Central memory CD4-positive, alpha-beta T cell (primary cell): ENCODE data around the gene PTPN13.

Source experiments
- DNase-seq: peaks from one replicate; pipeline ENCODE4 v3.0.0; 2022

Gene PTPN13

DNA sequence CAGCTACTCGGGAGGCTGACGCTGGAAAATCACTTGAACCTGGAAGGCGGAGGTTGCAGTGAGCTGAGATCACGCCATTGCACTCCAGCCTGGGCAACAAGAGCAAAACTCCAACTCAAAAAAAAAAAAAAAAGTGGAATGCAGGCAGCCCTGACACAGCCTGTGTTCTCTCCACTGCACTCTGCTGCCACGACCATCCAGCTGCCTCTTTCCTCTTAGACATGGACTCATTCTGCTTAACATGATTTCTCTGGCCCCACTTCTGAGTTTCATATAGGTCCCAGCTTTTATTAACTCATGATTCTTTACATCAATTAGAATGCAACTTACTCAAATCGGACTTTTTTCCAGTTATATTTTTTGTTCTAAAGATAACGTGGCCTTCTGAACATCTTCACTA lies 225.4 kb downstream of the PTPN13 start:
- no peak for DNase-seq

DNA sequence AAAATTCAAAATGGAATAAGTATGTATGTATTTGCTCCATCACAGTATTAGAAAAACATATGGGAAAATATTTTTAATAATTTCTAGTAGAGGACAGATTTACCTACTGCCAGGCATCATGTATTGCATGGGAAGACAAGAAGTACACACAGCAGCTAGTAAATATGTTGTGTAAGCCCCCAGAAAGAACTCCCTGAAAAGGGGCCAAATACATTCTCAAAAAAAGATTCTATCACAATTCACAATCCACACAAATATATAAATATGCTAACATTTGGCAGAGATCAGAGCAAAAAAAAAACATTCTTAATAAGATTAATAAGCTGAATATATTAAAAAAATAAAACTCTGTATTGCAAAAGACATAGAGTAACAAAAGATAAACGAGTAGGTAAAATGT lies 227.0 kb downstream of the PTPN13 start:
- no peak for DNase-seq

DNA sequence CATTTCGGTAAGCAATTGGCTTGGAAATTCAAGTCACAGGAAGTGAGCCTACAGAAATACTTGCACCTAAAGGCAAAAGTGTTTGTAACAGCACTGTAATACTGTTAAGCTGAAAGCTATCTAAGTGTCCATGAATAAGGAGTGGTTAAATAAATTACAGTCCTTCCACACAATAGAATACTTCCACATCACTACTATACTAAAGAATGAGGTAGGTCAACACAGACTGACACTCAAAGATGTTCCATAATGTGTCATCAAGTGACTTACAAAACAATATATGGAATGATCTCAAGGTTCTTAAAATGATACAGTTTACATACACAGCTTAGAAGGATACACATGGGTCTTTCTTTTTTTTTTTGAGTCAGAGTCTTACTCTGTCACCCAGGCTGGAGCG lies 228.0 kb downstream of the PTPN13 start:
- no peak for DNase-seq

DNA sequence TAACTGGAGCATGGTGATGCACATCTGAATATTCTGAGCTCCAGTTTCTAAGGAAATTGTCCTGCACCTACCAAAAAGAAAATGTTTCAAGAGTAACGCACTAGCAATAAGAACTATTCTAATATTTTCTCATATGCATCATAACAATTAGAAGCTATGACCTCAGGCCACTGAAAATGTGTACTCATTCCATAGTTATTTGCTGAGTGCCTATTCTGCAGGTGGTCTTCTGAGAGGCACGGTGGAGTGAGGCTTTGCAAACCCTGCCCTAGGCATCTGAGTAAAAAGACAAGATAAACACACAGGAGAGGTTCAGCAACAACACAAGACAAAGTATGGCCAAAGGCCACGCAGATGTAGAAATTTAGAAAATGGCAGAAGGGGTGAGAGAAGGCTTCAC lies 231.4 kb downstream of the PTPN13 start:
- DNase-seq: no peak

DNA sequence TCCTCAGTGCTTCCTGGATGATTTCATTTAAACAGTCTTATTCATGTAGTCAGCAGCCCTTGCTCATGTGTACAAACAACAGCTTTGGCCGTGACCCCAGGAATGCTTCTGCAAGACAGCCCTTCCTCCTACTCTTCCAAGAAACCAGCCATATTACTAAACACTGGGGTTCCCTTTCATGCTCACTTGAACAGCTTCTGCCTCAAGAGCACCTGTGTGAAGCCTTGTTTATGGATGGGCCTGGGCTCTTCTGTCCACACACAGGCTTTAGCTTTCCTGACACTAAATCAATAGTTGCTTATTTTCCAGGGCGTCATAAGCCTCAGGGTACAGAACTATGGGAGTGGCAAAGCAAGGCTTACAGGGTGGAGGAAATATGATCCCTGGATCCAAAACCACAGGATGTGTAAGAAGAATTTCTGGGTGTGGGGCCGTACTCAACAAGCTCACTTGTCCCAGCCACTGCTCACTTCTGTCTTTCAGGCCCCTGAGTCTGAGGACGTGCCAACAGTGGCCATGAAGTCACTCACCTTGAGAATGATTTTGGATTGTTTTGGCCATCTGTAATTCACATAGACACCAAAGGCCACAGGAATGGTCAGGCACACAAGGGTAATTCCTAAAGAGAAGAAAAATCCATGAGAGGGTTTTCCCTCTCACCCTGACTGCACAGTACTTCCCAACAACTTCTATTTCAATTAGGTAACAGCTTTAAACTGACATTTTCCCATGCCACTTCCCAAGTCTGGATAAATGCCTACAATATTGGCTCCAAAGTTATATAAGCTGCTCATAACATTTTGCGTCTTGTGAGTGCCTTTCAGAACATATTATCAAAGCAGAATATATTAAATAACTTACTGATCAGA lies 237.4 kb downstream of the PTPN13 start:
- no peak for DNase-seq

DNA sequence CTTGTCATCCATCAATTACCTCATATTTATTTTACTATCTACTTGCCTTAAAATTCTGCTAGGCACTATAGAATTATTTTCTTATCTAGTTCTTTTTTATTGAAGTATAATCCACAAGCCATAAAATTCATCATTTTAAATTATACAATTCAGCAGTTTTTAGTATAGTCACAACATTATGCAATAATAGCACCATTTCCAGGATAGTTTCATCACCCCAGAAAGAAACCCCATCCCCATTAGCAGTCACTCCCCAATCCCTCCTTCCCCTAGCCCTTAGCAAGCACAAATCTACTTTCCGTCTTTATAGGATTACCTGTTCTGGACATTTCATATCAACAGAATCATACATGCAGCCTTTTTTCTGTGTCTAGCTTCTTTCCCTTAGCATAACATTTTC lies 239.5 kb downstream of the PTPN13 start:
- DNase-seq: no peak

DNA sequence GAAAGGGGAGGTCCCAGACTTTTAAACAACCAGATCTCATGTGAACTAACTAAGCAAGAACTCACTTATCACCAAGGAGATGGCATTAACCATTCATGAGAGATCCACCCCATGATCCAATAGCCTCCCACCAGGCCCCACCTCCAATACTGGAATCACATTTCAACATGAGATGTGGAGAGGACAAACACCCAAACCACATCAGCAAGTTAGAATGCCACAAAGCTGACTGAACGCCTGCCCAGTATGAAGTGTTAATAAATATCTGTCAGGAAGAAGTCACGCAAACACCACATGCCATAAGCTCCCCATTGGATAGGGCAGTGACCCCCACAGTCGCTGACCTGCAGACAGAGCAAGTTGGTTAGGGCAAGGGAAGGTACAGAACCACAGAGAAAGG lies 240.8 kb downstream of the PTPN13 start:
- no peak for DNase-seq

DNA sequence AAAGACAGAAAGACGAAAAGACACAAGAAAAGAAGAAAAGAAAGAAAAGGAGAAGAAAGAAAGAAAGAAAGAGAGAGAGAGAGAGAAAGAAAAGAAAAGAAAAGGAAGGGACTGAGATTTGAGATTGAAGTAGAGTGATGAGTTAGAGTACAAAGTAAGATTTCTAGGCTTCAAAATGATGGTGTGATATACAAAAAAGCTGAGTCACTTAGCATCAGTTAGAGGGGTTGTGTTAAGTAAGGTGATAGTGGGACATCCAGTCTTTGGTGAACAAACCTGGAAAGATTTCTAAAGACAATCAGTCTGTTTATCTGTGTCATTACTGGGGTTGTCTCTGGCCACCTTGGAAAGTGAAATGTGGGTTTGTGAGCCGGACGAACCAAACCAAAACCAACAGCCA lies 241.6 kb downstream of the PTPN13 start:
- no peak for DNase-seq

DNA sequence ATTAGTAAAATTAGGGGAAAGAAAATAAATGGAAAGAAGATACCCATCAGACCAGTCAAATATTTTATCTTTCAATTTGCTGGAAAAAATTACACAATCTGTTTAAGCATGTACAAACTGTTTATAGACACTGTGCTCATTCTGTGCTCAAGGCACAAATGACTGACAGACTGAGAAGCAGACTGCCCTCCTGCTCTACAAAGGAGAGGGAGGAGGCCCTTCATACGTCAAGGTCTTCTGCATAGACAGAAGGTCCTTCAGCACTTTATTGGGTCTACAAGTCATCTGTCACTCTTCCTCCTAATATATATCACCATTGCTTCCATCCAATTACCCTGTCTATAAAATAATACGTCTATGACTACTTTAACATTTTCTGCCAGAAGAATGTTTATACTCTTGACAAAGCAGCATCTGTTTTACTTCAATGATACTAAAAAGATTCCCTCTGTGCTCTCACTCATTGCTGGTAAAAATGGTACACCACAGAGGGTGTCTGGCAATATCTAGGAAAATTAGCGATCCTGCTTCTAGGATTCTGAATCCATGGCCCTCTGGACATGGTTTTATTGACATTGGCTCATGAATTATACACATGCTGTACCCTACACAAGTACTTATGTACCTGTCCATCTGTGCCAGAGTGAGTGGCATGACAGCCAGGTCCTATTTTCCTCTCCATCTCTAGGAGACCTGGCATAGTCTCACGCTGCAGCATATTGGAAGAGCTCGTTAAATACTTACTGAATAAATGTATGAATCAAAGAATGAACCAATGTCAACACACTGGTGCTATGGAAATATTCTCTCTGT lies 243.8 kb downstream of the PTPN13 start:
- DNase-seq: no peak

DNA sequence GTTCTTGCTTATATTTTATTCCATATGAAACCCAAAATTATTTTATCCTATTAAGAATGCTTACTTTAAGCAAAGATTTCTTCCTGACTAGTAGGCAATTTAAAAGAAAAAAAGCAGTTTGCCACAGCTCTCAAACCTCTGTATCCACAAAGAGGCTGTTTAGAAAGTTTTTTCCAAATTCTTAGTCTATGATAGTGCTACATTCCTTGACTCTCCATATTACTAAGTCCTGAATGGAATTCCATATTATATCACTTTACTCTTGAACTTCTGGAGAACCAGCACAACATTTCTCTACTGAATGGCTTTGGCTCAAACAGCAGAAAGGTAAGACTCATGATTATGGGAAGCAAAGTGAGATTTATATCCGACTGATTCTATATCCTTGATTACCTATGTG lies 246.7 kb downstream of the PTPN13 start:
- DNase-seq: no peak

DNA sequence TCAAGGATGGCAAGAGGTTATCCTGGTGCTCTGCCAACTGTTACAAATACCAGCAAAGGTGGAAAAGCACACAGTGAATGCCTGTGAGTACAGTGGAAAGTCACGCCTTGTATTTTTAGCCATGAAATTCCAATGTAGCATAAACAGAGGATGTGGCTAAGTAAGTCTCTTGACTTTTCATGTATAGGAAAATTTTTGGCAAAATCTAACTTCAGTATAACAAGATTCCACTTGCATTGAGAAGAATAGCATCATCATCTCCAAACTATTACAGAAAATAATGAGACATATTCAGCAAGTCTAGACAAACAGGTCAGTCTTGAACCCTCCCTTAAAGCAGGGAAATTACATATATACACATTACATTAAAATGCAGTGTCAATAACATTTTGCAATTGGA lies 247.2 kb downstream of the PTPN13 start:
- DNase-seq: no peak

DNA sequence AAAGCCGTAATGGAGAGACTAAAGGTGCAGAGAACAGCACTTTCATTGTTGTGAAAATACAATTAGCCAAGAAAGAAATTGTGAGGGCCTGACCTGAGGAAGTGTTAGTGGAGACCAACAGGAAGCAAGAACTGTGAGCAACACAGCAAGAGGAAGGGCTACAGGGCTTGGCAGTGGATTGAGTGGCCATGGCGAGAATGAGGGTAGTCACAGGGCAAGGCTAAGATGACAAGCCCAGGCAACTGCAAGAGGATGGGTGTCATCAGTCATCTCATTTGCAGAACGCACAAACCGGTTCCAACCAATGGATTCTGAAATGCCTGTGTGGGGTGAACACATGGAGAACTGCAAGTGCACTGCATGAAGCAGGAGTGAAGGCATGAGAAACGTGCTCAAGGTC lies 251.5 kb downstream of the PTPN13 start:
- no peak for DNase-seq

DNA sequence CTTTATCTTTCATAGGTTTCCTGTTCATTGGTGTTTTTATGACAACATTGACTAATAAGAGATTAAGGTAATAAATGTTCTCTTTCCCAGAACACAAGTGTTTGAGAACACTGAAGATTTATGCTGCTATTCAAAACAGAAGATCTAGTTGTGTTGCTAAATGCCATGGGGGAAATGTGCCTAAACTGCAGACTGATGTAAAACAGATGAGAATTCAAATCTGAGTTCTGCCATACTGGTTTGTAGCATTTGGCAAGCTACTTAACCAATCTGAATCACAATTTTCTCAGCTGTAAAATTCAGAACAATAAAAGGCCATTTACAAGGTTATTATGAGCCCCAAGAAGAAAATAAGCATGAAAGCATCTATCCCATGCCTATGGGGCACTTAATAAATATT lies 252.8 kb downstream of the PTPN13 start:
- no peak for DNase-seq

DNA sequence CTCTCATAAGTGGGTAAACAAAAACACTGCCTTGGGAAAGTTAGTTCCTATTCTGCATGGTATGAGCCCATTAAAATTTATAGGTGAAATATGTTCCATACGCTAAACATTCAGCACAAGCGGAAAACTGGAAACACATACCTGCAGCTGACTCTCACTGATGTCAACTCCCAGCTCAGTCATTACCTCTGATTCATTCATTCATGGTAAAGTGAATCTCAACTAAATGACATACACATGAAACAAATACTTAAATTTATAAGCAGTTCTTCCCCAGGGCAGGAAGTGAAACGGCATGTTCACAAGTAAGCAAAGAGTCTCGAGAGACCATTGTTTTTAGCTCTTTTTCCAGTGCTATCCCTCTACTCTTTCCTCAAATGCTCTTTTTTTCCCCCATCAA lies 253.5 kb downstream of the PTPN13 start:
- DNase-seq: no peak

DNA sequence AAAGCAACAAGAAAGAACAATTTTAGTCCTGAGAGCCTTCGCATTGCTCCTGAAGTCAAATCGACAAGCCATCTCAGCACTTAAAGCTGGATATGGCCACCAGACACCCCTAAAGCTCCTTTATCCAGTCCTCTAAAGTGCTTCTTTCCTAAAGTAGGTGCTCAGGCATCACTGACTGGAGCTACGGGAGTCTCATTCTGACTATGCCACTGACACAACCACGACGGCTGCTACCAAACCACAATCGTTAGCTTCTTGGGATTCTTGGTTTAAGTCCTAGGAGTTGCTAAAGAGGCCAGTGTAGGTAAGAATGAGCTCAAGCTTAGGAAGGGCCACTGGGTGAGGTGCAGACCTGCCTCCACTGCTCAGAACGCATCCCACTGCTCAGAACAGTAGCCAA lies 254.0 kb downstream of the PTPN13 start:
- no peak for DNase-seq

DNA sequence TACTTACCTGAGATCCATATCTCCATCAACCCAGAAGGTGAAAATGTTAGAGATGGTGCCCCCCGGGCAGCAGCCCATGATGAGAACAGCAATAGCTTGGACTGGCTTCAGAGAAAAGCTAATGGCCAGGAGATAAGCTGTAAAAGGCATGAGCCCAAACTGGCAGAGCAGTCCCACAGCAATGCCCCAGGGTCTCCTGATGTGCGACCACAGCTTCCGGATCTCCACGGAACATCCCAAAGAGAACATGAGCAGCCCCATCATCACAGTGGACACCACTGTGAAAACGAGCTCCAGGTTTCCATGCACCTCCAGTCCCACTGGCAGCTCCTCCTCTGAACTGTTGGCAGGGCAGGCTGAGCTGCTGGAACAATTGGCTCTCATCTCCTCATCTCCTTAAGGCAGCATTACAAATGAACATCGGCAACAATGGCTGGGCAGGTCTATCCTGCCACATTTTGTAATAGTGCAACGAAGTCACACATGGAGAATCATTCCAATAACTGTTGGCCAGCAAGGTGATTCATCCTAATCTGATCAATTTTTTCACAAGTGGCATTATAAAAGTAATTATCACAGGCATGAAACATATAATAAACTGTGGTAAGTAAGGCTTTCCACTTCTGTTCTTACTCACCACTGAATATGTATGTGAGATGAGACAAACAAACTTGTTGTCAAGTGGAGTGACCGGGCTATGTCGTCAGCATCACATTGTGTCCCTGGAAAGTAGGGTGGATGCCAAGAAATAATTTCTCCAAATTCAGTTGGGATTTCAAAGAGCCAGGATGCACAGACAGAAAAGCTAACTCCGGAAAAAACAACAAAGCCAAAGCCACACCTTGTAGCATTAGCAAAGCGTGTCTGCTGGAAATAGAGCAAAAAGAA lies 254.9 kb downstream of the PTPN13 start, which contains the start of gene SLC10A6:
SLC10A6 (minus strand) TSS at position 653 of the 888 bp plus-strand sequence; CDS start at position 384, 269 bp downstream.
- DNase-seq: no peak

DNA sequence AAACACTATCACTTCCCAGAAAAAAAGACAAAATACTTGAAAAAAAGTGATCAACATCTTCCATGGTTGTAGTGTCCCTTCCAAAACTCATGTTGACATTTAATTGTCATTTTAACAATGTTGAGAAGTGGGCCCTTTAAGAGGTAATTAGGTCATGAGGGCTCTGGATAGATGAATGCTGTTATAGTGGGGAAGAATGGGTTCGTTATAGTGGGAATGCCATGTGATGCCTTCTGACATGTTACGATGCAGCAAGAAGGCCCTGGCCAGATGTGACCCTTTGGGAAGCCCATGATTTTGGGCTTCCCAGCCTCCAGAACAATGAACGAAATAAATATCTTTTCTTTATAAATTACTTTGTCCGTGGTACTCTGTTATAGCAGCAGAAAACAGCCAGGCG lies 259.1 kb downstream of the PTPN13 start:
- DNase-seq: no peak

DNA sequence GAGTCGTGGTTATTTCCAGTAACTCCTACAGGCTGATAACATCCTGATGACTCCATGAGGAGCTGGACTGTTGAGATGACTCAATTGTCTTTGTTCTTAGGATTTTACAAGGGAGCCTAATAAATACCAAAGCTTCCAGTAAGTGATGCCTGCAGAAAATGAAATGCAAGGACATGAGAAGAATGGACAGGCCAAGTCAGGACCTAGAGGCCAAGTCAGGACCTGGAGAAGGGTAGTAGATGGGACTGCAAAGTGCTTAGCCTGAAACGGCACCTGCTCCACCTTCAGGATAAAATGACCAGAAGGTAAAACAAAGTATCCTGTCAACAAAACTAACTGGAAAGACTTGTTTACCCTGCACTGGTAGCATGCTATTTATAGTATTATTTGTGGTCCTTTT lies 261.5 kb downstream of the PTPN13 start:
- DNase-seq: no peak

DNA sequence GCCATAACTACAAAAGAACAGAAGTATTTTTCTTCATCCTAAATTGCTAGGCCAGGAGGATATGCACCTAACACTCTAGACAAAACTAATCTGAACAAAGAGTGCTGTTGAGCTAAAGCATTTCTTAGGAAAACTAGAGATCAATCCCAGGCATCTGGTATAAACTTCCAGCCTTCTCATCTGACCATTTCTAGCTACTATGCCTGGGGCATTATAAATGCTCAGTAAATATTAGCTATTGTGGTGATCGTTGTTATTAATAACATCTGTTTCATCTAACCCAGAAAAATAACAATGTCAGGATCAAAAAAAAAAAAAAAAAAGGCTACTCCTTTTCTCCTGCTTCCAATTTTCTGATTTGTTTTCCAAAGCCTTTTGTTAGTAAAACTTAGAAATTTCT lies 262.8 kb downstream of the PTPN13 start:
- no peak for DNase-seq

DNA sequence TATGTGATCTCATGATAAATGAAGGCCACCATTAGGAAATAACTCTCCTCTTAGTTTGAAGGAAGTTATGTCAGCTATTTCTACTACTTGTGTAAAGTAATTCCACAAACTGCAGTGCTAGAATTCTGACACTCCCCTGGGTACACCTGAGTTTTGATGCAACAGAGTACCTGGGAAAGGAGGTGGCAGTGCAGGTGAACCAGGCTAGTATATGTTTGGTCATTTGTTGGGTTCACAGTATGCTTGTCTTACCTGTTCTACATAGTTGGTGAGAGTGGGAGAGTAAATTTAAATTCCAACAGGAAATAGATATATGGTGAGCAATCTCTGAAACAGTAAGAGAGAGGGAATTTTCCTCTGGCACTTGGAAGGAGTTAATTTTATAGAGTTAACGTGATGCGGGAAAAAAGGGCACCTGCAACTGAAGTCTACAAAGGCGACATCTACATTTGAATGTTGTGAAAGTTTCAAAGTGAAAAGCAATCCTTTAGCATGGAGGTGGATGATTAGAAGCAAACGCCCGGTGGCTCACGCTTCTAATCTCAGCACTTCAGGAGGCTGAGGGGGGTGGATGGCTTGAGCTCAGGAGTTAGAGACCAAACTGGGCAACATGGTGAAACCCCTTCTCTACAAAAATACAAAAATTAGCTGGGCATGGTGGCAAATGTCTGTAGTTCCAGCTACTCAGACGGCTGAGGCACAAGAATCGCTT lies 263.4 kb downstream of the PTPN13 start:
- DNase-seq: no peak
